ENCODE measurements around the gene SLC11A2.

Gene SLC11A2

DNA sequence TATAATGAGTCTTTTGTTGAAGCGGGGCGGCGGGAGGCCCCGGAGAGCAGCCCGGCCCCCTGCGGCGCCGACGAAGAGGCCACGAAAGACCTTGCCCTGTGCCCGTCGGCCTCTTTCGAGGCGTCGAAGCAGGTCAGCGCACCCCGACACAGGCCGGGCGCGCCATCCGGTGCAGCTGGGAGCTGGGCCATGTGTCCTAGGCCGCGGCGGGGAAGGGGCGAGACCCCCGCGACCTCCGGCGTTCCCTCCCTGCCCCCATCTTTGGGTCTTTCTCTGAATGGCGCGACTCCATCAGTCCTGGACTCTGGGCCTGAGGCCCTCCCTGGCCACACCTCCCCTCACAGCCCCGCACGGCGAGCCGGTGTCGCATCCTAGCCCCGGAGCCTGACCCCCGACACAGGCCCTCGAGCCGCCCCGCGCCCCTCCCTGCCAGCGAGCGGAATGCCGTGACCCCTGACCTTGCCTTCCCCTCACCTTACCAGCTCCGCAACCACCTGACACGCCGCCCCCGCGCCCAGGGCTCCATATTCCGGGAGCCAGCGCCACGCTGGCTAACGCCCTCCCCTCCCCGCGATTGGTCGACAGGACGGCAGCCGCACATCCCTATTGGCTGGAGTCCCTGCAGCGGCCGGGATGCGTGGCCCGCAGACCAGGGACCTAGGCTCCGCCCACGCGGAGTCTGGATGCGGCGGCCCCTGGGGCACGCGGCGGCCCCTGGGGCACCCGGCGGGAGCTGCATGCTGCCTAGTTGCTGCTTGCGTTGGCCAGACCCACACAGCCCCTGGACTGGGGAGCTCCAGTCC is at the start of gene SLC11A2:
Gene SLC11A2, minus strand, starts transcription at position 549 of the 803 bp plus-strand sequence. CDS start 15,656 bp downstream, outside the sequence.
- DNase-seq = peak; percentile 93 to 95

GRCh38 chr12:51075390-51075789 is 49.2 kb upstream of the SLC11A2 start:
- no peak for DNase-seq

GRCh38 chr12:51071663-51072062 is 45.5 kb upstream of the SLC11A2 start:
- no peak for DNase-seq

DNA sequence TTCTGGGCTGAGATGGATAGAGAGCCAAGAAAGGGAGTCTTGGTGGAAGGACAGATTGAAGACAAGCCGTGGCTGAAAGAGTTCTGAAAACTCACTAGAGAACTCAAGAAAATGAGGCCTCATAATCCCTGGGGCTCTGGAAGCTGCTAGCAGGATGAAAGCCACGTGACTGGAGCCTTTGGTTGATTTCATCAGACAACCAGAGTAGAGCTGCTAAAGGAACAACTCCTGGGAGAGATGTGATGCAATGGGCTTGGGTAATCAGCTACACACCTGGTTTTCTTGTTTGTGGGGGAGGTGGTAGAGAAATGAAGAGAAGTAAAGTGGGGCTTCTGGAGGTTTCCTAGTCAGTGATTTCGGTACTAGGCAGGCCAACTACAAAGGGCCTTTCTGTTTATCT is 43.8 kb upstream of the SLC11A2 start:
- DNase-seq = no peak

- DNase-seq = no peak
These were observed 41.6 kb upstream of the SLC11A2 start for GRCh38 chr12:51067771-51068170.

DNA sequence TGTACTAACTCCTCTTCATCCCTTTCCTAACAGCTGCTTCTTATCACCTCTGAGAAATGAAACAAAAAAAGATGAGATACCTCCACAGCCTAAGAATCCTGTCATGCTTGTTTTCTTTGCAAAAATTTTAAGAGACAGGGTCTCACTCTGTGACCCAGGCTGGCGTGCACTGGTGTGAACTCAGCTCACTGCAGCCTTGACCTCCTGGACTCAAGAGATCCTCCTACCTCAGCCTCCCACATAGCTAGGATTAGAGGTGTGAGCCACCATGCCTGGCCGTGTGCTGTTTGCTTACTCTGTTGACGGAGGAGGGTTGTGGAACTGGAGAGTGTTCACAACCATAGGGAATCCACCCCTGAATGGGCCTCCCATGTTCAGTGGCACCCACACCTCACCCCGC is 41.0 kb upstream of the SLC11A2 start:
- DNase-seq = no peak

- no peak for DNase-seq
These were observed 39.3 kb upstream of the SLC11A2 start for GRCh38 chr12:51065530-51065929.

DNA sequence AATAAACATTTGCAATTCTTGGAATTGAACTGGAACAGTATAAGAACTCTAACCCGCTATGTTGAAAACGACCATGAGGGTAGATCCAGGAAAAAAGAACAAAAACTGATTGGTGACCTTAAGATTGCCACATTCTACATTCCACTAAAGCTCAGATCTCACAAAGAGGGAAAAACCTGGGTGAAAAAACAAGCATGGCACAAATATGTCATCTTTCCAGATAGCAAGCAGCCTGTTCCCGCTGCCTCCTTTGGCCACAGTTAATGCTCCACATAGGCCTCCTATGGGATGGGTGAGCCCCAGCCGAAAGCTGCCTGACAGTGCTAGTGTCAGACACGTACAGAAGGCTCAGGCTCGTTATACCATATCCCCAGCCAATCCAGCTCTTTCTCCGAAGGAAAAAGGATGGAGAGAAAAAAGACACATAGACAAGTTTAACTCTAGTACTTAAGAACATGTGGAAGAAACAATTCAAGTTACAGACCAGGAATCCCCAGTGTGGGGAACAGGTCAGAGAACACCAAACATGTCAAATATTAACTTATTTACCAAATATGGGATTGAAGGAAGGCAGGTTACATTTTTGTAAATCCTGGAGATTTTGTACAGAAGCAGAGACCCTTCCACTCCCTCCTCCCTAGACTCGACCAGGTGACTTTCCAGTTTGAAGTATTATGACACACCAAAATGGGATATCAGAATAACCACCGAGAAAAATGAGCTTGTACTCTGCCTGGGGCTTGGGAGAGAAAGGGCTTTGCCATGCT is 36.6 kb upstream of the SLC11A2 start:
- no peak for DNase-seq

DNA sequence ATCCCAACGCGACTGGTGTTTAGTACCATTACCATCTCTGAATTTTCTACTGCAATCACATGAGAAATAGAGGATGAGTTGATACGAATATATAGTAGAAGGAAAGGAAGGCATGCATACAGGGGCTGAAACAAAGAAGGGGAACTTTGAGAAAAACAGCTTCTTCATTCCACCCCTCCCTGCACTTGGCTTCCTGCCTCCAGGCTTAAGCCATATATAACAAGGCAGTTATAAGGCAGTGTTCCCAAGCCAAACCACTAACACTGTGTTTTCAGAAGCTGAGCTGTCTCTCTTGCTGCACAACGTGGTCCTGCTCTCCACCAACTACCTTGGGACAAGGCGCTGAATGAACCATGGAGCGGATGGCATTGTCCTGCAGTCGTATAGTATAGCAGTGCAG is 32.9 kb upstream of the SLC11A2 start:
- DNase-seq = no peak

GRCh38 chr12:51056242-51056641 is 30.1 kb upstream of the SLC11A2 start:
- no peak for DNase-seq

GRCh38 chr12:51055060-51055459 is 28.9 kb upstream of the SLC11A2 start:
- no peak for DNase-seq

- DNase-seq = no peak
These were observed 25.6 kb upstream of the SLC11A2 start for GRCh38 chr12:51051787-51052186.

- no peak for DNase-seq
These were observed 23.3 kb upstream of the SLC11A2 start for GRCh38 chr12:51049525-51049924.

DNA sequence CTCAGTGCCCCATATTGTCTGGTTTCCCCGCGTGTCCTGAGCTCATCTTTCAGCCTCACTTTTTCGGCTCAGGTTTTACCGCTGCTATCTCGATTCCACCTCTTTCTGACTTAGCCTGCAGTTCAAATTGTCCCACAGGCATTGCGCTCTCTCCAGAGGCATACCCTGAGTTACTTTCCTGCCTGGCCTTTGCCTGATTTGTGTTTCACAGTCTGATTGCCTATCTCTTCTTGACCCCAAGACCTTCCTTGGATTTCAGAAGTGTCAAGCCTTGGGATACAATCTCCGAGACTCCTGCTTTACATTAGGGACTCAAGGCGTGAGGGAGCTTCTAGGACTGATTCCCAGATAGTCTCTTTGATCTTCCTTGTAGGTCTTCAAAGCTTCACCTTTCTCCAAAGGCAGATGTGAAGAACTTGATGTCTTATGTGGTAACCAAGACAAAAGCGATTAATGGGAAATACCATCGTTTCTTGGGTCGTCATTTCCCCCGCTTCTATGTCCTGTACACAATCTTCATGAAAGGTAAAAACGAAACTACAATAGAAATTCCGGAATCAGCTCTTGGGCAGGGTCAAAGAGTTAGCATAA is 22.6 kb upstream of the SLC11A2 start:
- no peak for DNase-seq

- peak; percentile 90 for DNase-seq
These were observed 21.7 kb upstream of the SLC11A2 start, which contains the start of gene LETMD1 for GRCh38 chr12:51047655-51048540. Gene LETMD1 (plus strand): TSS chr12:51048327. CDS start chr12:51048357, 30 bp downstream.

GRCh38 chr12:51036279-51036678 is 10.1 kb upstream of the SLC11A2 start:
- no peak for DNase-seq

DNA sequence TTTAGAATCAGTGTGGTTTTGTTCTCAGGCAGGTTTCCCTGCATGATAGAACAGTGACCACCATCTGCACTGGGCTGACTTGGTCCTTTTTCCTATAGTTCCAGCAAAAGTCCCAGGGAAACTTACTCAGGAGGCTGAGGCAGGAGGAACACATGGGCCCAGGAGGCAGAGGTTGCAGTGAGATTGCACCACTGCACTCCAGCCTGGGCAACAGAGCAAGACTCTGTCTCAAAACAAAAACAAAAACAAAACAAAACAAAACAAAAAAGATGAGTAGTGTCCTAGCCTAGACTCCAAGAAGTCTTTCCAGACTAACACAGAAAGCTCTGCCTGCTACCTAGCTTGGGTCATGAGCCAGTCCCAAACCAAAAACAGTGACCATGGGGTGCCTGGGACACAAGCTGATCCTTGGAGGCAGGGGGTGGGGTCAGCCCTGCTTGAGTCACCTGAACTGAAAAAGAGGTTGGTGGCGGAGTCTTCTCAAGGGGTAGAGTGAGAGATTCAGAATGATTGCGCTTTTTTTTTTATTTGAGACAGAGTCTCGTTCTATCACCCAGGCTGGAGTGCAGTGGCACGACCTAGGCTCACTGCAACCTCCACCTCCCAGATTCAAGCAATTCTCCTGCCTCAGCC is 7.4 kb upstream of the SLC11A2 start:
- DNase-seq = no peak

DNA sequence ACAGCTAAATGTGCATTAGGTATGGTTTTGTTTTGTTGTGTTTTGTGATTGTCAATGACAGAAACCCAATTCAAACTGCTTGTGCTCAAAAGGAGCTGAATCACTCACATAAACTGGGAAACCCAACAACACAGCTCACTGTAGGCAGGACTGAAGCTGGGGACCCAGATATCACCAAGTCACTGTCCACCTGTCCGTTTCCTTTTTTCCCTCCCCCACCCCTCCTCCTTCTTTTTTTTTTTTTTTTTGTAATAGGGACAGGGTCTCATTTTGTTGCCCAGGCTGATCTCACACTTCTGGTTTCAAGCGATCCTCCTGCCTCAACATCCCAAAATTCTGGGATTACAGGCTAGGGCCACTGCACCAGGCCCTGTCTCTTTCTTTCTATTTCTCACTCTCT is 6.9 kb upstream of the SLC11A2 start:
- DNase-seq = no peak

DNA sequence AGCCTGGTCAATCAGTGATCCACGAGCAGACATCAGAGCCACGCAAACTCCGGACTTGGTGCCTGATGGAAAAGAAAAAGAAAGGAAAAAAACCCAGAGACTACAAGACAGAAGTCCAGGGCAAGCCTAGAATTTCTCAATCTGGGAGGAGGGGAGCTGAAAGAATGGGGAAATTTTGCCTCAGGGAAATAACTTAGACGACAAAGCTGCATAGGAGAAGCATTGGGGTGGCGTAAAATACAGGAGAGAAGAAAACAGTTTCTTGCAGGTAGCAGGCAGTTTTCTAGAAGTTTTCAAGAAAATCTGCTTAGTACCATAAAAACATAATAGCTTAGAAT is 2.6 kb upstream of the SLC11A2 start:
- DNase-seq = no peak

DNA sequence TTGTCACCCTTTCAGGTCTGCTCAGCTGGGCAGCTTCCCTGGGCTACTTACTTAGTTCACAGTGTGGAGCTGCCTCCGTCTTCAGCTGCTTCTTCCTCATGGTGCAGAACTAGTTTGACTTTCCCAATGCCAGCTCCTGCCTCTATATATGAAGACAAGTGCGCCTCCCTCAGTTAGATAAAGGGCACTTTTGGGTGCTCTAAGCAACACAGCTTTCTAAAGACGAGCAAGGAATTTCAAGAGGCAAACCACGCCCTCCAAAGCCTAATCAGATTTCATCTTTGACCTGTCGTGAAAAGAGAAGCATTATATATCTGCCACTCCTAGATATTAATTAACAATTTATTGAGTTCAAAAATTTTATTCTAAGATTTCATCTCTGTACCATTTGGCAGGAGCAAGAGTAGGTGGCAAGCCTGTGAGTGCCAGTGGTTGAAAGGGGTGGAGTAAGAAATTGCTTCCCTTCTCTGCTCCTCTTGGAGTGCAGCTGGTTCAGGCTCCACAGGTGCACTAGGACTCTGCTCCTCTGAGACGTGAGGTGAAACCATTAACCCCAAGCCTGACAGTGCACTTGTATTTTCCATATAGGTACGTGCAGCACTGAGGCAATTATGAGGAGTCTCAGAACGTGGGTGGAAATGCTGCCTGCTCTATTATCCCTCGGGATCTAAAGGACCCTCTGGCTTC is 2.1 kb upstream of the SLC11A2 start:
- DNase-seq = peak; percentile 17 to 25

DNA sequence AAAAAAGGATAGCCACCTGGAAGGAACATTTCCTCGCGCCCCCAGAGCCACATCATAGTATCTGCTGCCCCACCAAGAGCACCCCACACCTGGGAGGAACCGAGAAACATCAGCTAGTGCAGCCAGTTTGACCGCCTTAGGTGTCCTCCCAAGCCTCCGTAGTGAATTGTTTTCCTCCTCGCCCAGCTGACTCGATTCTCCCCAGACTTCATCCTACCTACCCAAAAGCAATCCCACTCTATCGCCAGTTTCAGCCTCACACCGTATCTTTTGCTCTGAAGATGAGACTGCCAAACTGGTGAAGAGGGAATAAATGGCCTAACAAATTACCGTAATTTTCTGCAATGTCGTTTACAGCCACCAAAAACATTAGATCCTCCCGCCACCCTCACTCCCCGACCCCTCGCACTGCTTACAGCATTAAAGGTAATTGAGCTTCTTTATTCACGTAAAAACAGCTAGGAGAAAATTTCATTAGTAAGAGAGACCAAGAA is 1.2 kb upstream of the SLC11A2 start:
- DNase-seq = no peak

Measured in stimulated activated CD4-positive, alpha-beta T cell treated with anti-CD3 and anti-CD28 coated beads, Interleukin-2, amount 100 ng/mL, for 24 hours (primary cell).